HuH-7.5 (cell line): ENCODE measurements around the gene MCTP1.

Source experiments
- DNase-seq: peaks from one replicate; pipeline ENCODE4 v3.0.0; 2011; ENCODE audit warnings: low spot score

The MCTP1 gene

GRCh38 chr5:95114305-95114704 lies 170.6 kb downstream of the MCTP1 start:
- DNase-seq, result no peak

- no peak for DNase-seq
Measured at GRCh38 chr5:95113489-95113888, 171.4 kb downstream of the MCTP1 start.

- DNase-seq, result no peak
Measured at GRCh38 chr5:95111141-95111540, 173.8 kb downstream of the MCTP1 start.

GRCh38 chr5:95110118-95110517 lies 174.8 kb downstream of the MCTP1 start:
- no peak for DNase-seq

- no peak for DNase-seq
Measured at GRCh38 chr5:95107138-95107537, 177.8 kb downstream of the MCTP1 start.

- no peak for DNase-seq
Measured at GRCh38 chr5:95105638-95106037, 179.3 kb downstream of the MCTP1 start.

- no peak for DNase-seq
Measured at GRCh38 chr5:95102687-95103086, 182.2 kb downstream of the MCTP1 start.

GRCh38 chr5:95102080-95102479 lies 182.8 kb downstream of the MCTP1 start:
- no peak for DNase-seq

- no peak for DNase-seq
Measured at GRCh38 chr5:95100551-95100950, 184.3 kb downstream of the MCTP1 start.

- no peak for DNase-seq
Measured at GRCh38 chr5:95098012-95098411, 186.9 kb downstream of the MCTP1 start.

GRCh38 chr5:95093211-95093610 lies 191.7 kb downstream of the MCTP1 start:
- no peak for DNase-seq

GRCh38 chr5:95090774-95091173 lies 194.1 kb downstream of the MCTP1 start:
- DNase-seq, result no peak

GRCh38 chr5:95087816-95088317 lies 197.0 kb downstream of the MCTP1 start:
- no peak for DNase-seq

- no peak for DNase-seq
Measured at GRCh38 chr5:95086927-95087815, 197.7 kb downstream of the MCTP1 start.

- no peak for DNase-seq
Measured at GRCh38 chr5:95084757-95085156, 200.1 kb downstream of the MCTP1 start.

- no peak for DNase-seq
Measured at GRCh38 chr5:95083606-95084005, 201.3 kb downstream of the MCTP1 start.

- DNase-seq, result no peak
Measured at GRCh38 chr5:95081982-95082381, 202.9 kb downstream of the MCTP1 start.

- no peak for DNase-seq
Measured at GRCh38 chr5:95081500-95081960, 203.4 kb downstream of the MCTP1 start.

- DNase-seq, result no peak
Measured at GRCh38 chr5:95080441-95080840, 204.5 kb downstream of the MCTP1 start.

GRCh38 chr5:95080030-95080429 lies 204.9 kb downstream of the MCTP1 start:
- DNase-seq, result no peak

GRCh38 chr5:95078868-95079267 lies 206.0 kb downstream of the MCTP1 start:
- DNase-seq, result no peak

- DNase-seq, result no peak
Measured at GRCh38 chr5:95076395-95077185, 208.3 kb downstream of the MCTP1 start.

- no peak for DNase-seq
Measured at GRCh38 chr5:95075111-95075510, 209.8 kb downstream of the MCTP1 start.
